HG03439 (cell line): Measurements from ENCODE around the gene RPL27A.
"Not testable (repeated sequence)": the region's sequence is repeated elsewhere in the genome, so short reads cannot be mapped to it uniquely, and the experiment has no call there.

ENCODE experiments used
- ATAC-seq: cut with Tn5 transposase; IDR thresholded peaks from one replicate; pipeline ENCODE4 v1.9.1; 2021; ENCODE audit warnings: mild to moderate bottlenecking, moderate library complexity; ENCODE audit not compliant: unreplicated experiment

RPL27A gene

GRCh38 chr11:8682303-8683114 is at the start of gene RPL27A, which contains the start of gene TRIM66:
TSS of gene RPL27A (plus strand) at chr11:8682792. CDS start at chr11:8682814, 22 bp downstream.
TSS of gene TRIM66 (minus strand) at chr11:8682665. CDS start at chr11:8672274, 10,391 bp downstream.
- ATAC-seq: peak; percentile 97

- ATAC-seq: no peak
Measured at GRCh38 chr11:8634498-8634897, 48.1 kb upstream of the RPL27A start.

- no peak for ATAC-seq
Measured at GRCh38 chr11:8636127-8636526, 46.5 kb upstream of the RPL27A start.

- no peak for ATAC-seq
Measured at GRCh38 chr11:8638300-8638699, 44.3 kb upstream of the RPL27A start.

GRCh38 chr11:8639655-8640054 is 42.9 kb upstream of the RPL27A start:
- no peak for ATAC-seq

- ATAC-seq: no peak
Measured at GRCh38 chr11:8640267-8640906, 42.2 kb upstream of the RPL27A start.

- no peak for ATAC-seq
Measured at GRCh38 chr11:8641332-8641731, 41.3 kb upstream of the RPL27A start.

- ATAC-seq: no peak
Measured at GRCh38 chr11:8642196-8642841, 40.3 kb upstream of the RPL27A start.

GRCh38 chr11:8646873-8647272 is 35.7 kb upstream of the RPL27A start:
- no peak for ATAC-seq

GRCh38 chr11:8649361-8649760 is 33.2 kb upstream of the RPL27A start:
- ATAC-seq: no peak

- ATAC-seq: no peak
Measured at GRCh38 chr11:8650401-8650990, 32.1 kb upstream of the RPL27A start.

- ATAC-seq: no peak
Measured at GRCh38 chr11:8652140-8652539, 30.5 kb upstream of the RPL27A start.

GRCh38 chr11:8654503-8654902 is 28.1 kb upstream of the RPL27A start:
- ATAC-seq: no peak

GRCh38 chr11:8656291-8656690 is 26.3 kb upstream of the RPL27A start:
- no peak for ATAC-seq

GRCh38 chr11:8658321-8659057 is 24.1 kb upstream of the RPL27A start:
- ATAC-seq: no peak

- no peak for ATAC-seq
Measured at GRCh38 chr11:8661001-8661795, 21.4 kb upstream of the RPL27A start.

- ATAC-seq: no peak
Measured at GRCh38 chr11:8665222-8665621, 17.4 kb upstream of the RPL27A start.

- not testable (repeated sequence) for ATAC-seq
Measured at GRCh38 chr11:8670081-8670480, 12.5 kb upstream of the RPL27A start.

- ATAC-seq: no peak
Measured at GRCh38 chr11:8671193-8671612, 11.4 kb upstream of the RPL27A start.

- ATAC-seq: no peak
Measured at GRCh38 chr11:8671651-8672062, 10.9 kb upstream of the RPL27A start.
